DMS 273 treated with DMSO at 0.1 percent for 48 hours (cell line): ENCODE data around the gene CLEC11A.
"Not testable (repeated sequence)": the region's sequence is repeated elsewhere in the genome, so short reads cannot be mapped to it uniquely, and the experiment has no call there.

Source experiments
- DNase-seq: peaks from one replicate; lab custom pipeline; 2025; lab: John Stamatoyannopoulos, UW

Gene CLEC11A

DNA sequence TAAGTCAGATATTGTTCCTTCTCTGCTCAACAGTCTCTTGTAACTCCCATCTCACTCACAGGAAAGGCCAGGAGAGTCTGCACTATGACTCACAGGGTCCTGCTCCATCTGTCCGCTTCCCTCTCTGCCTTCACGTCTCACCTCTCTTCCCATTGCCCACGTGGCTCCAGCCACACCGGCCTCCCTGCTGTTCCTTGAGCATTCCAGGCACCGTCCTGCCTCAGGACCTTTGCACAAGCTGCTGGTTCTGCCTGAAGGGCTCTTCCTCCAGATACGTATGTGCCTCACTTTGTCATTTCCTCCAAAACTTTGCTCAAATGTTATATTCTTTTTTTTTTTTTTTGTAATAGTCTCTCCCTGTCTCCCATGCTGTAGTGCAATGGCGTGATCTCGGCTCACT is 33.1 kb downstream of the CLEC11A start:
- not testable (repeated sequence) for DNase-seq

GRCh38 chr19:50757624-50758023 is 34.5 kb downstream of the CLEC11A start:
- DNase-seq = not testable (repeated sequence)

DNA sequence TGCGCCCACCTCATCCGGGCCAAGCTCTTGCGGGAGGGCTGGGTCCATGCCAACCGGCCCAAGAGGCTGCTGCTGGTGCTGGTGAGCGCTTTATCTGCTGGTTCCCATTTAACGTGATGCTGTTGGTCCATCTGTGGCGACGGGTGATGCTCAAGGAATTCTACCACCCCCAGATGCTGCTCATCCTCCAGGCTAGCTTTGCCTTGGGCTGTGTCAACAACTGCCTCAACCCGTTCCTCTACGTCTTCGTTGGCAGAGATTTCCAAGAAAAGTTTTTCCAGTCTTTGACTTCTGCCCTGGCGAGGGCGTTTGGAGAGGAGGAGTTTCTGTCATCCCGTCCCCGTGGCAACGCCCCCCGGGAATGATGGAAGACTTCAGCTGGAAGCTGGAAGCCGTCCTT is 35.9 kb downstream of the CLEC11A start:
- not testable (repeated sequence) for DNase-seq

- no peak for DNase-seq
Measured at GRCh38 chr19:50759886-50760285, 36.7 kb downstream of the CLEC11A start.

DNA sequence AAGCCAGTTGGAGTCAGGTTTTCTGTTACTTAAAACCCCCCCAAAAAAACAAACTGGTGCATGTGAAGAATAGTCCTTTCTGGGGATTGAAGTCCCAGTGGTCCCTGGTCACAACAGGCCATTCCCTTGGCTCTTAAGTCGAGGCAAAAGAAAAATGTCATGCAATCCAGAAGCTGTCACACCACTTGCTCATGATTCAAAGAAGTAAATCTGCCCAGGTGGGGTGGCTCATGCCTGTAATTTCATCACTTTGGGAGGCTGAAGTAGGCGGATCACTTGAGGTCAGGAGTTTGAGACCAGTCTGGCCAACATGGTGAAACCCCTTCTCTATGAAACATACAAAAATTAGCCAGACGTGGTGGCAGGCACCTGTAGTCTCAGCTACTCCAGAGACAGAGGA is 38.3 kb downstream of the CLEC11A start:
- not testable (repeated sequence) for DNase-seq

DNA sequence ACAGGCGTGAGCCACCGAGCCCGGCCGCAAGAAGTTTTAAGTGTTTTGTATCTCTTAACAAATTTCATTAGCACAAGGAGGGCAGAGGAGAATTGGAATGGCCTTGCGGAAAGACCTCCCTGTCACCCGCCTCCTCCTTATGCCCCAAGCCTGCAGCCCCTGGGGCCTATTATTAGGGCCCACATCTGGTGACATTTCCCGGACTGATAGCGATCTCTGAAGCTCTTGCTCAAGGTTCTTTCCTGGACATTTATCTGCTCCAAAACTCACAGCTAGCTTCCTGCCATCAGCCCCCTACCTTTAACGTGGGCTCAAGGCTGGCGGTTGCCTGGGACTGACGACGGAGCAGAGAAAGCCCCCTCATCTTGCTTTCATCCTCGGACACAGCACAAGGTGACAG is 40.4 kb downstream of the CLEC11A start:
- DNase-seq = not testable (repeated sequence)

- DNase-seq = no peak
Measured at GRCh38 chr19:50764409-50764808, 41.2 kb downstream of the CLEC11A start.

- not testable (repeated sequence) for DNase-seq
Measured at GRCh38 chr19:50766746-50767145, 43.6 kb downstream of the CLEC11A start.

GRCh38 chr19:50767263-50767662 is 44.1 kb downstream of the CLEC11A start:
- not testable (repeated sequence) for DNase-seq

GRCh38 chr19:50768277-50768676 is 45.1 kb downstream of the CLEC11A start:
- DNase-seq = no peak

GRCh38 chr19:50770164-50770563 is 47.0 kb downstream of the CLEC11A start, which contains the start of gene GPR32:
Gene GPR32 (plus strand): TSS chr19:50770464. CDS start chr19:50770601, 137 bp downstream.
- not testable (repeated sequence) for DNase-seq

DNA sequence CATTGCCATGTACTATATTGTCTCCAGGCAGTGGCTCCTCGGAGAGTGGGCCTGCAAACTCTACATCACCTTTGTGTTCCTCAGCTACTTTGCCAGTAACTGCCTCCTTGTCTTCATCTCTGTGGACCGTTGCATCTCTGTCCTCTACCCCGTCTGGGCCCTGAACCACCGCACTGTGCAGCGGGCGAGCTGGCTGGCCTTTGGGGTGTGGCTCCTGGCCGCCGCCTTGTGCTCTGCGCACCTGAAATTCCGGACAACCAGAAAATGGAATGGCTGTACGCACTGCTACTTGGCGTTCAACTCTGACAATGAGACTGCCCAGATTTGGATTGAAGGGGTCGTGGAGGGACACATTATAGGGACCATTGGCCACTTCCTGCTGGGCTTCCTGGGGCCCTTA is 47.7 kb downstream of the CLEC11A start:
- DNase-seq = no peak

DNA sequence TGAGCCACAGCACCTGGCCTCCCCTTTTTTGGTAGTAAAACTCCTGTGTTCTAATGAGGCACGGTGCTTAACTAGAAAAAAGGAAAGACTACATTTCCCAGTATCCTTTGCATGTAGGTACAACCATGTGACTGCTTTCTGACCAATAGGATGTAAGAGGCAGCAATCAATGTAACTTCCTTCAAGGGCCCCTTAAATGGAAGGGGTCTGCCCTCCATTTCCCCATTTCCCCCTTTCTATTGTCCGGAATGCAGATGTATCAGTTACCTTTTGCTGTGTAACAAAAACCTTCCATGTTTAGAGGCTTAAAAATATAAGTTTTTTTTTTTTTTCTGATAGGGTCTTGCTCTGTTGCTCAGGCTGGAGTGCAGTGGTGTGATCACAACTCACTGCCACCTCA is 49.3 kb downstream of the CLEC11A start:
- no peak for DNase-seq

- not testable (repeated sequence) for DNase-seq
Measured at GRCh38 chr19:50772912-50773311, 49.7 kb downstream of the CLEC11A start.

DNA sequence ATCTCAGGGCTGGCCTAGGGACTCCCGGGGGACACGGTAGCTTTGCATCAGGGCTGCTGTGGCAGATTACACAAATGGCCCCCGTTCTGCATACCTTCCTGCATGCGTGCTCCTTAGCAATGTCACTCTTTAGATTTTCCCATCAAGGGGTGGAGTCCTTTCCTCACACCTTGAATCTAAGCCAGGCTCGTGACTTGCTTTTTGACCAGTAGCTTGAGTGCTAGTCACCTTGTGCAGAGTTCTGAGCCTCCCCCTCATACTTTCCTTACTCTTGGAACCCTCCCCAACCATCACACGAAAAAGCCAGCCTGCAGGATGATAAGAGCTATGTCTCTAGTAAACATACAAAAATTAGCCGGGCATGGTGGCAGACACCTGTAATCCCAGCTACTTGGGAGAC is 50.3 kb downstream of the CLEC11A start:
- not testable (repeated sequence) for DNase-seq
